ENCODE results near the gene NR1I3.

- TF ChIP-seq, protein P1, sequence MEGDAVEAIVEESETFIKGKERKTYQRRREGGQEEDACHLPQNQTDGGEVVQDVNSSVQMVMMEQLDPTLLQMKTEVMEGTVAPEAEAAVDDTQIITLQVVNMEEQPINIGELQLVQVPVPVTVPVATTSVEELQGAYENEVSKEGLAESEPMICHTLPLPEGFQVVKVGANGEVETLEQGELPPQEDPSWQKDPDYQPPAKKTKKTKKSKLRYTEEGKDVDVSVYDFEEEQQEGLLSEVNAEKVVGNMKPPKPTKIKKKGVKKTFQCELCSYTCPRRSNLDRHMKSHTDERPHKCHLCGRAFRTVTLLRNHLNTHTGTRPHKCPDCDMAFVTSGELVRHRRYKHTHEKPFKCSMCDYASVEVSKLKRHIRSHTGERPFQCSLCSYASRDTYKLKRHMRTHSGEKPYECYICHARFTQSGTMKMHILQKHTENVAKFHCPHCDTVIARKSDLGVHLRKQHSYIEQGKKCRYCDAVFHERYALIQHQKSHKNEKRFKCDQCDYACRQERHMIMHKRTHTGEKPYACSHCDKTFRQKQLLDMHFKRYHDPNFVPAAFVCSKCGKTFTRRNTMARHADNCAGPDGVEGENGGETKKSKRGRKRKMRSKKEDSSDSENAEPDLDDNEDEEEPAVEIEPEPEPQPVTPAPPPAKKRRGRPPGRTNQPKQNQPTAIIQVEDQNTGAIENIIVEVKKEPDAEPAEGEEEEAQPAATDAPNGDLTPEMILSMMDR (IDR thresholded peaks at IDR 0.05; ENCODE audit: low read depth, low read length): no peak
- TF ChIP-seq EZH2phosphoT487 (IDR thresholded peaks at IDR 0.05; ENCODE audit: low read depth): no peak
Measured at GRCh38 chr1:161206411-161207140, 31.4 kb downstream of the NR1I3 start.

Data from OCI-LY3 (cell line).